ENCODE measurements around the gene VAT1. TPM values are rescaled to one million over a fixed set of nuclear protein-coding genes. Genes with fewer than 3 reads are reported as not detected.

The VAT1 gene
- total and polyA plus RNA-seq, 9 of the 15 experiments (the other 6 are each of a cell fraction or from before 2014, with no cell fraction given) = 29.4 to 153 (median 66.7) TPM

DNA sequence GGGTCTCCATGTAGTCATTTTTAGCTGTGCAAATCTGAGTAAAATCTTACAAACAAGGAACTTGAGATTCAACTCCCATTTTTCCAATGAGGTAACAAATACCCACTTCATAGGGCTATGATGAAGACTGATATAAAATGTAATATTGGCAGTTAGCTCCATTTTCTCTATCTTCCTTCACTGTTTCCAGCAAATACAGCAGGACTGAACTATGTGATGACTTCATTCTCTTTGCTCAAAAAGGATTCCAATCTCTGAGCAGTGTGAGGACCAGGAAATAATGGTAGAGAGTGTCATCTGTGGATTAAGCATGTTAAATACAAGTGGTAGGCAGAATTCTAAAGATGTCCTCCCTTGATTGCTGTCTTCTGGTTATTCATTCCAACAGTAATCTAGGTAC, 21.1 kb upstream of the VAT1 start (continued):
- no peak for TF ChIP-seq ELF4 (CRISPR knock-in tag; IDR thresholded peaks at IDR 0.05)
- no peak for TF ChIP-seq KDM1A (IDR thresholded peaks at IDR 0.05)
- no peak for TF ChIP-seq SMAD2 (IDR thresholded peaks at IDR 0.05; ENCODE audit: low read depth, low read length)
- TF ChIP-seq, protein P1, sequence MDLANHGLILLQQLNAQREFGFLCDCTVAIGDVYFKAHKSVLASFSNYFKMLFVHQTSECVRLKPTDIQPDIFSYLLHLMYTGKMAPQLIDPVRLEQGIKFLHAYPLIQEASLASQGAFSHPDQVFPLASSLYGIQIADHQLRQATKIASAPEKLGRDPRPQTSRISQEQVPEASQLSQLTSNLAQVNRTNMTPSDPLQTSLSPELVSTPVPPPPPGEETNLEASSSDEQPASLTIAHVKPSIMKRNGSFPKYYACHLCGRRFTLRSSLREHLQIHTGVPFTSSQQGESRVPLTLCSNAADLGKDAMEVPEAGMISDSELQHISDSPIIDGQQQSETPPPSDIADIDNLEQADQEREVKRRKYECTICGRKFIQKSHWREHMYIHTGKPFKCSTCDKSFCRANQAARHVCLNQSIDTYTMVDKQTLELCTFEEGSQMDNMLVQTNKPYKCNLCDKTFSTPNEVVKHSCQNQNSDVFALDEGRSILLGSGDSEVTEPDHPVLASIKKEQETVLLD (IDR thresholded peaks at IDR 0.05) = no peak
- TF ChIP-seq, protein P2, sequence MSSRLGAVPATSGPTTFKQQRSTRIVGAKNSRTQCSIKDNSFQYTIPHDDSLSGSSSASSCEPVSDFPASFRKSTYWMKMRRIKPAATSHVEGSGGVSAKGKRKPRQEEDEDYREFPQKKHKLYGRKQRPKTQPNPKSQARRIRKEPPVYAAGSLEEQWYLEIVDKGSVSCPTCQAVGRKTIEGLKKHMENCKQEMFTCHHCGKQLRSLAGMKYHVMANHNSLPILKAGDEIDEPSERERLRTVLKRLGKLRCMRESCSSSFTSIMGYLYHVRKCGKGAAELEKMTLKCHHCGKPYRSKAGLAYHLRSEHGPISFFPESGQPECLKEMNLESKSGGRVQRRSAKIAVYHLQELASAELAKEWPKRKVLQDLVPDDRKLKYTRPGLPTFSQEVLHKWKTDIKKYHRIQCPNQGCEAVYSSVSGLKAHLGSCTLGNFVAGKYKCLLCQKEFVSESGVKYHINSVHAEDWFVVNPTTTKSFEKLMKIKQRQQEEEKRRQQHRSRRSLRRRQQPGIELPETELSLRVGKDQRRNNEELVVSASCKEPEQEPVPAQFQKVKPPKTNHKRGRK (tag; IDR thresholded peaks at IDR 0.05) = no peak
- TF ChIP-seq ZNF133 (CRISPR knock-in tag; IDR thresholded peaks at IDR 0.05) = no peak
- TF ChIP-seq, protein P3, sequence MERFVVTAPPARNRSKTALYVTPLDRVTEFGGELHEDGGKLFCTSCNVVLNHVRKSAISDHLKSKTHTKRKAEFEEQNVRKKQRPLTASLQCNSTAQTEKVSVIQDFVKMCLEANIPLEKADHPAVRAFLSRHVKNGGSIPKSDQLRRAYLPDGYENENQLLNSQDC (CRISPR knock-in tag; IDR thresholded peaks at IDR 0.05) = no peak
- TF ChIP-seq, protein P4, sequence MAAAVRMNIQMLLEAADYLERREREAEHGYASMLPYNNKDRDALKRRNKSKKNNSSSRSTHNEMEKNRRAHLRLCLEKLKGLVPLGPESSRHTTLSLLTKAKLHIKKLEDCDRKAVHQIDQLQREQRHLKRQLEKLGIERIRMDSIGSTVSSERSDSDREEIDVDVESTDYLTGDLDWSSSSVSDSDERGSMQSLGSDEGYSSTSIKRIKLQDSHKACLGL (CRISPR knock-in tag; IDR thresholded peaks at IDR 0.05; ENCODE audit: borderline replicate concordance, poor library complexity, severe bottlenecking) = no peak
- TF ChIP-seq FOXJ2 (tag; IDR thresholded peaks at IDR 0.05) = no peak

All from K562 (cell line).